Aorta (tissue), 5 donors: ENCODE measurements around the gene EMC6. TPM values are rescaled to one million over a fixed set of nuclear protein-coding genes. Genes with fewer than 3 reads are reported as not detected.
A peak's percentile ranks its signal among the peaks of the same experiment; 100 is the strongest.

Source experiments
- ATAC-seq: fragments of 200-7000 bp; cut with Tn5 transposase; one replicate; pipeline ENCODE4 v1.9.1; 2022; ENCODE audit warnings: moderate library complexity; ENCODE audit not compliant: low FRiP score
- DNase-seq, 2 donors: peaks; one replicate each; pipeline ENCODE4 v3.0.0-alpha.2; 2020
- H3K27ac ChIP-seq, 2 donors: one replicate each; pipeline ENCODE4 v1.5.1; 2013; ENCODE audit warnings: low read length in 2 of 2, mild to moderate bottlenecking in 2 of 2, moderate library complexity in 2 of 2, control low read depth in 1 of 2, inconsistent platforms in 1 of 2, low read depth in 1 of 2
- H3K27me3 ChIP-seq, 2 donors: one replicate each; pipeline ENCODE4 v1.6.1; 2013; ENCODE audit warnings: control low read depth in 1 of 2, low read length in 1 of 2, mild to moderate bottlenecking in 1 of 2, moderate library complexity in 1 of 2; ENCODE audit not compliant: insufficient read depth in 2 of 2, control insufficient read depth in 1 of 2
- H3K36me3 ChIP-seq, 2 donors: one replicate each; pipeline ENCODE4 v1.6.1; 2013; ENCODE audit warnings: control low read depth in 1 of 2, low read length in 1 of 2, mild to moderate bottlenecking in 1 of 2; ENCODE audit not compliant: insufficient read depth in 2 of 2, control insufficient read depth in 1 of 2
- H3K4me1 ChIP-seq, 2 donors: one replicate each; pipeline ENCODE4 v1.6.1; 2013; ENCODE audit warnings: low read length in 2 of 2, control low read depth in 1 of 2, mild to moderate bottlenecking in 1 of 2, moderate library complexity in 1 of 2; ENCODE audit not compliant: insufficient read depth in 2 of 2, control insufficient read depth in 1 of 2
- H3K4me3 ChIP-seq, 2 donors: one replicate each; pipeline ENCODE4 v1.5.1; 2013; ENCODE audit warnings: low read length in 2 of 2, control low read depth in 1 of 2, mild to moderate bottlenecking in 1 of 2
- H3K9me3 ChIP-seq: one replicate; pipeline ENCODE4 v1.6.1; 2013; ENCODE audit warnings: mild to moderate bottlenecking, low read length; ENCODE audit not compliant: control insufficient read depth
- WGBS, 2 donors: extraction: QIAGEN DNeasy Blood & Tissue Kit; methylation state at CpG; one replicate each; pipeline ENCODE4 v1.1.7; 2013; 5-methylcytosine and 5-hydroxymethylcytosine counted together
- intact Hi-C, 2 donors: fragments of 100-400 bp; cut with DNase I; formaldehyde crosslinking; loops; one replicate each; pipeline versions ENCODE4 v1.14.2 to v1.15.0; 2022
- polyA plus RNA-seq, 2 donors: library from polyadenylated mRNA; stranded (reverse); fragments of 200-250 nt; gene quantifications; one replicate each; pipeline ENCODE4 v1.2.3, GENCODE V29; 2013
- total RNA-seq, 2 donors: library from RNA; stranded (reverse); fragmentation: NEBNext Ultra II Directional; extraction: Animal tissue kit (Norgen Biotek cat#: 25700); gene quantifications; one replicate each; pipeline ENCODE4 v1.2.1, GENCODE V29; 2021
- donor health status: healthy with polysubstance abuse.
- donor health status: Bipolar disorder and iron deficiency.
- donor health status: DM: no; HTN: no; CAD: no.
- donor health status: DM: no; HTN: no; CAD: no.
- donor health status: DM: yes; HTN: yes; CAD: no.

Gene EMC6
- total and polyA plus RNA-seq, 4 donors: 19.2 to 48.5 (median 29.4) TPM

DNA sequence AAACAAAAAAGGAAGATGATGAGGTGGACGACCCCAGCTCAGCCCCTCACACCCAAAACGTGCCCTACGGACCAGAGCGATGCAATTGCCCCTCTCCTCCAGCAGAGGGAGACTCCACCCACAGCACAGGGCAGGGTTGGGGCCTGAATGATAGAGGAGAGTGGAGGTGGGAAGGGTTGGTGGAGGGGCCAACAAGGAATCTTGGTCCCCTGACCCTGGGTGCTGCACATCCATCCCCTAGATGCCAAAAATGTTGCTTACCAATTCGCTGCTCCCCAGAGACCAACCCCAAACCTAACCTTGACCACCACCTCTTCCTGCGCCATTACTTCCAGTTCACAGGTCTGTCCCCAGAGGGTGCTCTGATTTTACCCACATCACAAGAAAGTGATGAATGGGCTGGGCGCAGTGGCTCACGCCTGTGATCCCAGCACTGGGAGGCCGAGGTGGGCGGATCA lies 14.5 kb downstream of the EMC6 start:
- ATAC-seq (peak; percentile 75), DNase-seq (no peak)
- WGBS, 2 donors: 31 to 33% methylated on average over 10 of the region's 10 CpGs
- no peak overlapping the region for H3K4me3 ChIP-seq
- intact Hi-C loops: no loop called here
- no peaks in the 10 kb centered on the region for H3K4me1 ChIP-seq
- no peak overlapping the region for H3K27ac ChIP-seq
- H3K27me3 ChIP-seq: no peaks in the 10 kb centered on the region
- H3K9me3 ChIP-seq: no peaks in the 10 kb centered on the region
- no peaks in the 10 kb centered on the region for H3K36me3 ChIP-seq

DNA sequence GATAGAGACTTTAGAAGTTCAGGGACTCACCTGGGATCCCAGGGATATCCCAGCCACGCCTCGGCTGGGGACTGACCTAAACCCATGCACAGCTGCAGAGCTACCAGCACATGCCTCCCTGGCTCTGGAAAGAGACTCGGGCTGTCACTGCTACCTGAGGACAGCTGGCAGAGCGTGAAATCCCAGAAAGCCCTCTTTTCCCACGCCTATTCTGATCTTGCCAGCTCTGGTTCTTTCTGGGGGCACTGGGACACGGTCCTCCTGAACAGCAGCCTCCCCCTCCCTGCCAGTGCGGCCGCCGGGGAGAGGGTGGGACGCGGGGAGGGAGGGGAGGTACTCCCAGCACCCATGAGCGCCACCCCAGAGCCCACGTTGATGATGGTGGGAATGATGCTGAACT lies 16.6 kb downstream of the EMC6 start:
- H3K4me1 ChIP-seq: no peaks in the 10 kb centered on the region
- no peaks in the 10 kb centered on the region for H3K9me3 ChIP-seq
- H3K27ac ChIP-seq: no peak overlapping the region
- no peaks in the 10 kb centered on the region for H3K27me3 ChIP-seq
- no peak overlapping the region for H3K4me3 ChIP-seq
- ATAC-seq (no peak), DNase-seq (no peak)
- H3K36me3 ChIP-seq: no peaks in the 10 kb centered on the region
- 24 to 26% methylated on average over 9 to 13 of the region's 13 CpGs for WGBS, 2 donors
- intact Hi-C loops: no loop called here

- peak; percentile 60 for ATAC-seq
- H3K36me3 ChIP-seq: no peaks in the 10 kb centered on the region
These were observed 19.5 kb downstream of the EMC6 start for GRCh38 chr17:3688027-3688553.

GRCh38 chr17:3688852-3689261 lies 20.2 kb downstream of the EMC6 start:
- no peaks in the 10 kb centered on the region for H3K9me3 ChIP-seq
- H3K4me3 ChIP-seq: no peak overlapping the region
- no peaks in the 10 kb centered on the region for H3K36me3 ChIP-seq
- intact Hi-C loops: no loop called here
- H3K27ac ChIP-seq: no peak overlapping the region
- H3K27me3 ChIP-seq: no peaks in the 10 kb centered on the region
- WGBS, 2 donors: 78 to 81% methylated on average over 11 to 14 of the region's 14 CpGs
- H3K4me1 ChIP-seq: no peaks in the 10 kb centered on the region
- ATAC-seq (peak; percentile 38), DNase-seq (no peak)

More at GRCh38 chr17:3688027-3688553, 19.5 kb downstream of the EMC6 start:
- no peaks in the 10 kb centered on the region for H3K27me3 ChIP-seq
- no peak for DNase-seq
- no peaks in the 10 kb centered on the region for H3K9me3 ChIP-seq
- 41 to 45% methylated on average over 19 of the region's 19 CpGs for WGBS, 2 donors
- intact Hi-C loops: no loop called here
- H3K27ac ChIP-seq: no peak overlapping the region
- no peaks in the 10 kb centered on the region for H3K4me1 ChIP-seq
- H3K4me3 ChIP-seq: no peak overlapping the region

GRCh38 chr17:3689262-3690093 lies 20.9 kb downstream of the EMC6 start:
- WGBS, 2 donors: 88 to 90% methylated on average over 41 to 44 of the region's 44 CpGs
- ATAC-seq (peak; percentile 57), DNase-seq (no peak)
- Histone ChIP-seq H3K36me3 (no peaks in the 10 kb centered on the region), H3K4me1 (no peaks in the 10 kb centered on the region), H3K27ac (no peak overlapping the region), H3K4me3 (no peak overlapping the region), H3K9me3 (no peaks in the 10 kb centered on the region), H3K27me3 (no peaks in the 10 kb centered on the region)
- intact Hi-C loops: no loop called here

DNA sequence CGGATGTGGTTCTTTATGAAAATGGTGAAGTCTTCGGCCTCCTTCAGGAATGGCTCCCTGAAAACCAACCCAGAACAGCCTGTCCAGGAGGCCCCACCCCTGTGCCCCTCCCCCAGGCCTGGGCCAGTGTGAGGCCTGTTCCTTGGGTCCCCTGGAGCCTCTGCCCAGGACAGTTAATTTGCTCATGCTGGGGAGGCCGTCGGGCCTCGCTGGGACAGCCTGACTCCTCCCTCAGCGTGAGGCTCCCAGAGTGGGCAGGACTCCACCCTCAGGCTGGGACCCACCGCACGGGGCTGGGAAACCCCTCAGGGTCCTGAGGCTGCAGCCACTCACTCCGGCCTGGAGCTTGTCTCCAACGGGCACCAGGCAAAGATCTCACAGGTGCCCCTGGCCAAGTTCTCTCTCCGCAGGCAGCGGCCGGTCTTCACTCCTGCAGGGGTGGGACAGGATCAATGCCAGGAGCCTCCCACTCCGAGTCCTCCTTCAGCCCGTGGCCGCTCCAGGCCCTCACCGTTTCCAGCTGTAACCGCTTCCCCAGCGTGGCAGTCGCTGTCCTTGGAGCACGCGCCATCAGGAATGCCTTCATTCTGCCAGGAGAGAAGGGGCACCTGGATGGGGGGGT lies 21.6 kb downstream of the EMC6 start:
- intact Hi-C loops: no loop called here
- peak; percentile 34 for ATAC-seq
- Histone ChIP-seq H3K4me1 (no peaks in the 10 kb centered on the region), H3K9me3 (no peaks in the 10 kb centered on the region), H3K4me3 (no peak overlapping the region), H3K36me3 (no peaks in the 10 kb centered on the region), H3K27ac (no peak overlapping the region), H3K27me3 (no peaks in the 10 kb centered on the region)
- DNase-seq: no peak
- 73 to 81% methylated on average over 21 to 22 of the region's 22 CpGs for WGBS, 2 donors

GRCh38 chr17:3691617-3692067 lies 23.0 kb downstream of the EMC6 start:
- intact Hi-C loops: no loop called here
- no peak for ATAC-seq
- Histone ChIP-seq H3K4me3 (no peak overlapping the region), H3K36me3 (no peaks in the 10 kb centered on the region), H3K9me3 (no peaks in the 10 kb centered on the region), H3K27me3 (no peaks in the 10 kb centered on the region), H3K27ac (no peak overlapping the region), H3K4me1 (no peaks in the 10 kb centered on the region)
- no peak for DNase-seq
- 80% methylated on average over 16 of the region's 16 CpGs for WGBS, 2 donors

DNA sequence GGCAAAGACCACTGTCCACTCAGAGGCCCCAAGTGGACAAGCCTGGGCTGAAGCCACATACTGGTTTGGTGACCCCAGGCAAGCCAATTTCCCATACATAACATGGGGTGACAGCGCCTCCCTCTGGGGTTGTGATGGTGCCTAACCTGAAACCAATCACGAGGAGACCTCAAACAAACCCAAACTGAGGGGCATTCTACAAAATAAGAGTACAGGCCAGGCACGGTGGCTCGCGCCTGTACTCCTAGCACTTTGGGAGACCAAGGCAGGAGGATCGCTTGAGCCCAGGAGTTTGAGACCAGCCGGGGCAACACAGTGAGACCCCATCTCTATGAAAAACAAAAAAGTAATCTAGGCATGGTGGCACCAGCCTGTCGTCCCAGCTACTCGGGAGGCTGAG lies 23.7 kb downstream of the EMC6 start:
- WGBS, 2 donors: 84 to 85% methylated on average over 9 of the region's 9 CpGs
- no peak for DNase-seq
- Histone ChIP-seq H3K27ac (no peak overlapping the region), H3K36me3 (no peaks in the 10 kb centered on the region), H3K4me3 (no peak overlapping the region), H3K4me1 (no peaks in the 10 kb centered on the region), H3K27me3 (no peaks in the 10 kb centered on the region), H3K9me3 (no peaks in the 10 kb centered on the region)
- intact Hi-C loops: no loop called here
- ATAC-seq: no peak
